K562 (cell line): Measurements from ENCODE around the gene MMP15. TPM values are rescaled to one million over a fixed set of nuclear protein-coding genes. Genes with fewer than 3 reads are reported as not detected.
A peak's percentile ranks its signal among the peaks of the same experiment; 100 is the strongest.

ENCODE experiments used
- ATAC-seq: fragments of 200-7000 bp; cut with Tn5 transposase; 3 replicates; pipeline ENCODE4 v1.9.1; 2020; ENCODE audit warnings: moderate library complexity
- BruUV-seq: library from RNA; stranded (reverse); fragments of 400-500 nt; replicated peaks from 2 replicates; lab custom pipeline; 2021; lab: Mats Ljungman, UMichigan
- CTCF ChIA-PET: fragments of 300-600 bp; formaldehyde crosslinking; extraction: SDS; loops from one replicate; lab custom pipeline; 2021; ENCODE audit warnings: low intra/inter-chr PET ratio; lab: Yijun Ruan, JAX
- POLR2A ChIA-PET: fragments of 300-600, 350-650 bp; sonication (Branson Sonifier 250); formaldehyde crosslinking; extraction: SDS; loops from one replicate; lab custom pipeline; 2021; ENCODE audit warnings: antibody characterized with exemption, inconsistent platforms; lab: Yijun Ruan, JAX
- DNase-seq, 4 experiments: peaks; one replicate each; pipeline versions ENCODE4 v3.0.0 to v3.0.0-alpha.2; 2011 to 2018; ENCODE audit warnings: low spot score in 3 of 4, mixed read lengths in 3 of 4; ENCODE audit errors: extremely low read depth in 1 of 4
- FAIRE-seq: peaks from 2 replicates; lab custom pipeline; 2011; peaks lifted over from hg19 to GRCh38; lab: Jason Lieb, UNC
- H2AFZ ChIP-seq: 2 replicates; pipeline ENCODE4 v1.6.0; 2011; ENCODE audit warnings: low read depth, low read length, control low read depth, inconsistent platforms
- H3K27ac ChIP-seq: fragments of 200-600 bp; 3 replicates; pipeline ENCODE4 v1.8.0; 2011; ENCODE audit warnings: low read depth, mild to moderate bottlenecking, control low read depth, inconsistent platforms, low read length, moderate library complexity, mixed read lengths; ENCODE audit errors: extremely low read depth
- H3K27me3 ChIP-seq, 2 experiments: fragments of 300-600 bp in 1 of 2; 2 replicates in 1 of 2; 3 replicates in 1 of 2; pipeline versions ENCODE4 v1.6.0 to v1.8.0; 2011; ENCODE audit warnings: inconsistent platforms in 2 of 2, low read length in 2 of 2, mild to moderate bottlenecking in 1 of 2, mixed read lengths in 1 of 2, moderate library complexity in 1 of 2; ENCODE audit not compliant: control insufficient read depth in 2 of 2, insufficient read depth in 2 of 2
- H3K36me3 ChIP-seq: fragments of 300-600 bp; 3 replicates; pipeline ENCODE4 v1.8.0; 2011; ENCODE audit warnings: mild to moderate bottlenecking, low read length, inconsistent platforms; ENCODE audit not compliant: control insufficient read depth, insufficient read depth
- H3K4me1 ChIP-seq, 2 experiments: fragments of 200-600 bp in 1 of 2; replicated peaks in 1 of 2; 2 replicates in 1 of 2; 3 replicates in 1 of 2; pipeline versions ENCODE4 v1.5.1 to v1.8.0; 2011; ENCODE audit warnings: inconsistent platforms in 2 of 2, low read length in 2 of 2, mild to moderate bottlenecking in 1 of 2, mixed read lengths in 1 of 2, moderate library complexity in 1 of 2; ENCODE audit not compliant: control insufficient read depth in 2 of 2, insufficient read depth in 2 of 2
- H3K4me2 ChIP-seq: 2 replicates; pipeline ENCODE4 v1.6.1; 2011; ENCODE audit warnings: low read length, control low read depth, inconsistent platforms, mixed read lengths; ENCODE audit not compliant: insufficient read depth
- H3K4me3 ChIP-seq: fragments of 200-600 bp; sonication (generic), shearing (Covaris generic); 2 replicates; pipeline ENCODE4 v1.5.1; 2016; ENCODE audit warnings: control low read depth, inconsistent platforms
- H3K79me2 ChIP-seq: fragments of 200-600 bp; 3 replicates; pipeline ENCODE4 v1.8.0; 2011; ENCODE audit warnings: low read length, inconsistent platforms; ENCODE audit not compliant: control insufficient read depth, insufficient read depth
- H3K9ac ChIP-seq, 2 experiments: 2 replicates each; pipeline versions ENCODE4 v1.6.0 to v1.6.1; 2011; ENCODE audit warnings: low read depth in 2 of 2, low read length in 2 of 2, control low read depth in 1 of 2, inconsistent platforms in 1 of 2, mild to moderate bottlenecking in 1 of 2, mixed read lengths in 1 of 2; ENCODE audit not compliant: insufficient read depth in 1 of 2
- H3K9me1 ChIP-seq: one replicate; pipeline ENCODE4 v1.6.0; 2011; ENCODE audit warnings: inconsistent platforms, mild to moderate bottlenecking, low read length, moderate library complexity; ENCODE audit not compliant: control insufficient read depth, insufficient read depth
- H3K9me3 ChIP-seq: replicated peaks from 2 replicates; pipeline ENCODE4 v1.5.1; 2011; ENCODE audit warnings: low read depth, low read length, inconsistent platforms; ENCODE audit not compliant: control insufficient read depth, insufficient read depth
- H4K20me1 ChIP-seq: replicated peaks from 2 replicates; pipeline ENCODE4 v1.6.1; 2011; ENCODE audit warnings: low read length, inconsistent platforms, mixed read lengths; ENCODE audit not compliant: control insufficient read depth, insufficient read depth
- ADNP ChIP-seq: fragments of 200-800 bp; sonication (Bioruptor generic); IDR thresholded peaks from 2 replicates; pipeline ENCODE4 v1.6.1; 2016; ENCODE audit warnings: missing genetic modification characterization, missing compliant biosample characterization
- BCOR ChIP-seq: fragments of 450-650 bp; IDR thresholded peaks from 2 replicates; pipeline ENCODE4 v1.6.1; 2016
- E2F4 ChIP-seq: sonication (generic); formaldehyde crosslinking; IDR thresholded peaks from 2 replicates; pipeline ENCODE4 v1.8.0; 2022; ENCODE audit warnings: mild to moderate bottlenecking, low read depth, missing genetic modification reagents
- KAT2B ChIP-seq: IDR thresholded peaks from one replicate; pipeline ENCODE4 v1.6.1; 2012; ENCODE audit warnings: low read depth, mild to moderate bottlenecking, control low read depth, inconsistent platforms, low read length, moderate library complexity
- KDM1A ChIP-seq, 2 experiments: fragments of 450-650 bp; IDR thresholded peaks; 2 replicates each; pipeline ENCODE4 v1.6.1; 2016; ENCODE audit warnings: mild to moderate bottlenecking in 2 of 2
- RBM25 ChIP-seq: fragments of 200-400 bp; formaldehyde crosslinking; IDR thresholded peaks from 2 replicates; pipeline ENCODE4 v1.6.1; 2018; ENCODE audit warnings: low read length, low read depth, moderate library complexity; ENCODE audit not compliant: severe bottlenecking
- RCOR1 ChIP-seq, 2 experiments: IDR thresholded peaks; 2 replicates each; pipeline ENCODE4 v1.6.1; 2012; ENCODE audit warnings: low read depth in 2 of 2, low read length in 2 of 2, borderline replicate concordance in 1 of 2, improper control_type of control experiment in 1 of 2
- SFPQ ChIP-seq: fragments of 200-400 bp; formaldehyde crosslinking; IDR thresholded peaks from 2 replicates; pipeline ENCODE4 v1.6.1; 2017; ENCODE audit warnings: mild to moderate bottlenecking, low read depth, low read length, moderate library complexity
- USF1 ChIP-seq: sonication (generic); formaldehyde crosslinking; IDR thresholded peaks from 2 replicates; pipeline ENCODE4 v1.9.0; 2022; ENCODE audit warnings: mild to moderate bottlenecking, missing genetic modification reagents
- WGBS: fragments of 100-300 bp; shearing (Covaris generic); methylation state at CpG from one replicate; pipeline ENCODE4 v1.1.6; 2016; ENCODE audit warnings: low coverage, mixed read lengths; ENCODE audit not compliant: insufficient coverage; ENCODE audit errors: missing lambda C conversion rate; 5-methylcytosine and 5-hydroxymethylcytosine counted together
- in situ Hi-C: fragments of 300-500 bp; cut with MboI; formaldehyde crosslinking; loops from 4 replicates; pipeline ENCODE4 v1.15.0; 2018; ENCODE audit warnings: inconsistent platforms, mixed read lengths
- intact Hi-C: fragments of 100-400 bp; cut with micrococcal nuclease; formaldehyde crosslinking; loops from 2 replicates; pipeline ENCODE4 v1.14.2; 2022
- polyA plus RNA-seq, 8 experiments: library from polyadenylated mRNA; depleted of rRNA in 4 of 8; stranded (reverse) in 5 of 8; unstranded in 3 of 8; fragments of >200 nt; fragmentation: Nextera tagmentation in 2 of 8; fragmentation: Illumina TruSeq in 1 of 8; extraction: Ambion mirVana in 2 of 8; extraction: Trizol in 1 of 8; gene quantifications; 2 replicates each; pipeline versions ENCODE4 v1.2.1 to v1.2.3, GENCODE V29; 2011 to 2014; ENCODE audit warnings: inconsistent platforms in 1 of 8, missing spikeins in 1 of 8
- total RNA-seq, 7 experiments: library from RNA; depleted of rRNA in 6 of 7; stranded (reverse); fragments of >200 nt in 6 of 7; fragmentation: Illumina TruSeq in 2 of 7; extraction: Trizol in 2 of 7; gene quantifications; 2 replicates each; pipeline versions ENCODE4 v1.2.1 to v1.2.3, GENCODE V29; 2011 to 2021; ENCODE audit warnings: low replicate concordance in 1 of 7
- TF ChIP-seq, protein P1 (sequence below): fragments of 250-450 bp; sonication (Bioruptor Pico); IDR thresholded peaks from 2 replicates; pipeline ENCODE4 v1.5.0; 2021

The MMP15 gene
- total and polyA plus RNA-seq, 9 of the 15 experiments (the other 6 are each of a cell fraction or from before 2014, with no cell fraction given), result 0.01 to 20.4 (median 5.5) TPM

GRCh38 chr16:58013201-58013956, 12.2 kb upstream of the MMP15 start:
- Histone ChIP-seq H3K9ac (no peak overlapping the region), H3K4me2 (no peak overlapping the region), H3K27ac (no peak overlapping the region), H2AFZ (no peak overlapping the region), H3K9me3 (no peaks in the 10 kb centered on the region), H3K27me3 (no peaks in the 10 kb centered on the region), H3K36me3 (peaks cover 51% of the 10 kb centered on the region; the same call in 2 of the 3 replicates), H3K4me3 (no peak overlapping the region), H3K4me1 (no peaks in the 10 kb centered on the region), H4K20me1 (no peaks in the 10 kb centered on the region), H3K9me1 (peaks cover 2% of the 10 kb centered on the region), H3K79me2 (no peaks in the 10 kb centered on the region; the same call in 2 of the 3 replicates)
- WGBS, result 81% methylated on average over 9 of the region's 9 CpGs
- no peak for FAIRE-seq
- in situ Hi-C loops (loop anchor here (10.0 kb wide), 2 partner anchors 111 to 281 kb away; partner anchors contain the start of genes CFAP20 and PRSS54), intact Hi-C loops (no loop called here)
- CTCF ChIA-PET, result no interaction called here
- BruUV-seq, result no TSS peak
- ATAC-seq, result no peak
- POLR2A ChIA-PET, result interaction anchor here (0.6 kb wide), 1 partner anchor 295 kb away, joined by 3 read pairs; no protein-coding TSS in a partner anchor
- DNase-seq, result no peak
- TF ChIP-seq, protein P1, sequence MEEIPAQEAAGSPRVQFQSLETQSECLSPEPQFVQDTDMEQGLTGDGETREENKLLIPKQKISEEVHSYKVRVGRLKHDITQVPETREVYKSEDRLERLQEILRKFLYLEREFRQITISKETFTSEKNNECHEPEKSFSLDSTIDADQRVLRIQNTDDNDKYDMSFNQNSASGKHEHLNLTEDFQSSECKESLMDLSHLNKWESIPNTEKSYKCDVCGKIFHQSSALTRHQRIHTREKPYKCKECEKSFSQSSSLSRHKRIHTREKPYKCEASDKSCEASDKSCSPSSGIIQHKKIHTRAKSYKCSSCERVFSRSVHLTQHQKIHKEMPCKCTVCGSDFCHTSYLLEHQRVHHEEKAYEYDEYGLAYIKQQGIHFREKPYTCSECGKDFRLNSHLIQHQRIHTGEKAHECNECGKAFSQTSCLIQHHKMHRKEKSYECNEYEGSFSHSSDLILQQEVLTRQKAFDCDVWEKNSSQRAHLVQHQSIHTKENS, result no peak
- TF ChIP-seq KAT2B (no peak), E2F4 (CRISPR knock-in tag) (no peak), RCOR1 (IDR thresholded peaks at IDR 0.05; ENCODE audit: borderline replicate concordance in 1 of 2, low read depth in 2 of 2, low read length in 2 of 2) (0 out of 4 replicates have a peak, but pooled peaks of 1 of the 2 experiments have one; percentile 42), KDM1A (IDR thresholded peaks at IDR 0.05) (0 out of 4 replicates have a peak, but pooled peaks have one; percentile 16 to 31), RBM25 (peak; percentile 75), SFPQ (no peak), USF1 (CRISPR knock-in tag) (no peak), BCOR (peak; percentile 42; the same call in 1 of the 2 replicates), ADNP (peak; percentile 26; the same call in 1 of the 2 replicates)
